Ectodermal cell (in vitro differentiated cells): ENCODE data around the gene TMEM132C.

ENCODE experiments used
- H3K27ac ChIP-seq: 2 replicates; pipeline ENCODE4 v1.7.0; 2013; ENCODE audit warnings: mild to moderate bottlenecking, low read depth, low read length; ENCODE audit not compliant: insufficient read depth, poor library complexity, severe bottlenecking
- H3K27me3 ChIP-seq: 2 replicates; pipeline ENCODE4 v1.7.0; 2013; ENCODE audit warnings: mild to moderate bottlenecking, low read length; ENCODE audit not compliant: insufficient read depth, control insufficient read depth, poor library complexity, severe bottlenecking
- H3K36me3 ChIP-seq: one replicate; pipeline ENCODE4 v1.7.0; 2013; ENCODE audit warnings: low read length; ENCODE audit not compliant: control insufficient read depth, insufficient read depth
- H3K4me1 ChIP-seq: one replicate; pipeline ENCODE4 v1.7.0; 2013; ENCODE audit warnings: low read length; ENCODE audit not compliant: control insufficient read depth, insufficient read depth
- H3K4me3 ChIP-seq: 2 replicates; pipeline ENCODE4 v1.7.0; 2013; ENCODE audit warnings: low read depth, low read length, control low read depth; ENCODE audit not compliant: insufficient read depth
- H3K9me3 ChIP-seq: 2 replicates; pipeline ENCODE4 v1.7.0; 2013; ENCODE audit warnings: mild to moderate bottlenecking, low read length, moderate library complexity; ENCODE audit not compliant: control insufficient read depth
- WGBS, 2 experiments: methylation state at CpG; one replicate each; pipeline ENCODE4 v1.1.7; 2013; ENCODE audit warnings: missing lambda C conversion rate in 2 of 2; 5-methylcytosine and 5-hydroxymethylcytosine counted together

The TMEM132C gene

DNA sequence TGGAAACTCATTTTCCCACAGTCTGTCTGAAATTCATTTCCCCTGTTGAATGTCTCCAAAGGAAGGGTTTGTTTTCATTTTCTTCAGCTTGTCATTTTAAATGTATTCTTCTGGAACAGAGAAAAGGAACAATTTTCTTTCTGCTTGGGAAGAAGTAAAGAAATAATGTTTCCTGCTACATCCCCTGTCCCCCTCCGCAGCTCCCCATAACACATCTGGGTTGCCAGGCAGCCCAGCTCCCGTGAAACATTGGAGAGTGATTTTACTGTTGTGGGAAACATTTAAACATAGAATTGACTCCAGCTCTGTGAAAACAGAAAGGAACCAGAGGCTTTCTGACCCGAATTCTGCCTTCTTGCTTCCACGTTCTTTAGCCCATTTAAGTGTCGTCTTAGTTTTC lies 159.5 kb downstream of the TMEM132C start:
- no peaks in the 10 kb centered on the region for H3K4me1 ChIP-seq
- no peaks in the 10 kb centered on the region for H3K27me3 ChIP-seq
- 93 to 95% methylated on average over 5 of the region's 5 CpGs for WGBS, 2 experiments
- H3K27ac ChIP-seq: no peak overlapping the region
- H3K36me3 ChIP-seq: no peaks in the 10 kb centered on the region
- no peaks in the 10 kb centered on the region for H3K9me3 ChIP-seq
- H3K4me3 ChIP-seq: no peak overlapping the region

DNA sequence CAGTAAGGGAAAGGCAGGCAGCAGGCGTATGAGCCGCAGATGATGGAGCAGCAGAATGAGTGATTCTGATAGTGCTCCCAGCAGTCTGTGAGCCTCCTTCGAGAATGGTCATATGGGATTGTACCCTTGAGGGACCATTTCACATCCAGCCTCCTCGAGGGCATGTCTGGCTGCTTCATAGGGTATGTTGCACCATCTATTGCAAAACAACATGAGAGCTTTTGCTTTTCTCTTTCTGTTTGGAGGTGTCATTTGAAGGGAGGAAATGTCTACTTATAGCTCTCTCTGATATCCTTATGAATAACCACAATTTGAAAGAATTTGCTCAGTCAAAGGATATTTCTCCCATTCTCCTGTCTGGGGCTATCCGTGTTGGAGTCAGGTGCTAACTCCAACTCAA lies 172.8 kb downstream of the TMEM132C start:
- Histone ChIP-seq H3K27ac (no peak overlapping the region), H3K36me3 (no peaks in the 10 kb centered on the region), H3K4me1 (no peaks in the 10 kb centered on the region), H3K4me3 (no peak overlapping the region), H3K27me3 (no peaks in the 10 kb centered on the region), H3K9me3 (no peaks in the 10 kb centered on the region)
- 92 to 98% methylated on average over 5 of the region's 5 CpGs for WGBS, 2 experiments

- WGBS, 2 experiments: 88 to 89% methylated on average over 2 of the region's 2 CpGs
Observed at GRCh38 chr12:128442096-128442495, 175.1 kb downstream of the TMEM132C start.

GRCh38 chr12:128444598-128444997 lies 177.6 kb downstream of the TMEM132C start:
- WGBS, 2 experiments: 90 to 95% methylated on average over 12 of the region's 12 CpGs
- no peaks in the 10 kb centered on the region for H3K9me3 ChIP-seq
- H3K36me3 ChIP-seq: no peaks in the 10 kb centered on the region
- no peaks in the 10 kb centered on the region for H3K27me3 ChIP-seq
- no peak overlapping the region for H3K4me3 ChIP-seq
- peaks cover 8% of the 10 kb centered on the region for H3K4me1 ChIP-seq
- H3K27ac ChIP-seq: no peak overlapping the region

More at GRCh38 chr12:128442096-128442495, 175.1 kb downstream of the TMEM132C start:
- H3K4me1 ChIP-seq: peaks cover 8% of the 10 kb centered on the region
- H3K9me3 ChIP-seq: no peaks in the 10 kb centered on the region
- H3K27ac ChIP-seq: no peak overlapping the region
- H3K27me3 ChIP-seq: no peaks in the 10 kb centered on the region
- H3K4me3 ChIP-seq: no peak overlapping the region
- no peaks in the 10 kb centered on the region for H3K36me3 ChIP-seq

- no peaks in the 10 kb centered on the region for H3K27me3 ChIP-seq
- no peaks in the 10 kb centered on the region for H3K9me3 ChIP-seq
- H3K4me1 ChIP-seq: peaks cover 8% of the 10 kb centered on the region
- H3K27ac ChIP-seq: no peak overlapping the region
- H3K4me3 ChIP-seq: no peak overlapping the region
- H3K36me3 ChIP-seq: no peaks in the 10 kb centered on the region
- 65 to 69% methylated on average over 12 to 13 of the region's 13 CpGs for WGBS, 2 experiments
Observed at GRCh38 chr12:128445415-128446127, 178.6 kb downstream of the TMEM132C start.

DNA sequence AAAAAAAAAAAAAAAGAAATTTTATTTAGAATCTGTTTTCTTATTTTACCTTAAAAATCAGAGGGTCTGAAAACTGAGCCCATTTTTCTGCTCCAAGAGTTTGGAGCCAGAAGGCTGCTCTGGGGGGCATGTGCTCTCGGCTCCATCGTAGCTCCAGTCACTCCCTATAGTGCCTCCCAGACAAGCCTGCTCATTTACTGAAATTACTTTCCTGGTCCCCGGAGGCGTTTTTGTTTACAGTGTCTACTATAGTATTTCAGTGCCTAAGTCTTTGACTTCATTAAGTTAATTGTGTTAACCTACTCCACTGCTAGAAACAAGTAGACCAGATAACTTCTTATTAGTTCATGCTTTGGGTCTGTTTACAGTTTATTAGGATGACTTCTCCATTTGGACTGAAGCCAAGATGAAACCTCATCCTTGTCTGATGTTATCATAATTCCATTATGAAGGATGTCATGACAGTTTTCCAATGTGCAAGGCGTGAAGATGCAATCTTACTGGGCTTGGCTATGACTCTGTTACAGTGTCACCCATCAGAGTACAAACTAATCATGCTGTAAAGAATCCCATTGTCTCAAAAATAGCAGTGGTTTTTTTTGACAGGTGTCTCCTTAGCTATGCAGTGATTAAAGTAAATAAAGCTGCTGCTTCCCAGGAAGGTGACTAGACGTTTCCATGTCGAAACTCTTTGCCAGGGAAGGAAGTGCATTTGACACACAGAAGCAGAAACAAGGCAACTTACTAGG lies 182.3 kb downstream of the TMEM132C start:
- 91% methylated on average over 5 to 7 of the region's 7 CpGs for WGBS, 2 experiments
- no peak overlapping the region for H3K27ac ChIP-seq
- H3K27me3 ChIP-seq: no peaks in the 10 kb centered on the region
- H3K9me3 ChIP-seq: no peaks in the 10 kb centered on the region
- H3K4me1 ChIP-seq: peaks cover 8% of the 10 kb centered on the region
- no peak overlapping the region for H3K4me3 ChIP-seq
- H3K36me3 ChIP-seq: no peaks in the 10 kb centered on the region

- Histone ChIP-seq H3K36me3 (no peaks in the 10 kb centered on the region), H3K9me3 (no peaks in the 10 kb centered on the region), H3K4me3 (no peak overlapping the region), H3K4me1 (peaks cover 3% of the 10 kb centered on the region), H3K27me3 (no peaks in the 10 kb centered on the region), H3K27ac (no peak overlapping the region)
- 94 to 98% methylated on average over 2 to 3 of the region's 3 CpGs for WGBS, 2 experiments
Observed at GRCh38 chr12:128450810-128451209, 183.8 kb downstream of the TMEM132C start.

DNA sequence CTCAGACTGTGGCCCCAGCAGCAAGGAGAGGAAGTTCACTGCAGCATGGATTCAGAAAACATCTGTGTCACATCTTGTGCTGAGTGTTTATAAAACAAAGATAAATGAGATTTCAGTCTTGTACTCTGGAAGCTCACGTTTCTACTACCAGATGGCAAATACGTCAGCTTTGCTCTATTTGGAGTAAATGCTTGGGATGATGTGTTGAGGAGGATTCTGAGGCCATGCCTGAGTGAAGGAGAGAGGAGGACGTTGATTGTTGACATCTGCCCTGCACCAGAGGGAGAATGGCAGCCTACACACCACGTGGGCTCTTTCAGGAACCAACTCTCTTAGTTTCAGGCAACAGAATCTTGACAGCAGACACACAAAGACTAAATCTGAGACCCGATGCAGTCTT lies 188.9 kb downstream of the TMEM132C start:
- H3K36me3 ChIP-seq: no peaks in the 10 kb centered on the region
- H3K27me3 ChIP-seq: no peaks in the 10 kb centered on the region
- no peak overlapping the region for H3K27ac ChIP-seq
- no peak overlapping the region for H3K4me3 ChIP-seq
- WGBS, 2 experiments: 74 to 78% methylated on average over 5 of the region's 5 CpGs
- no peaks in the 10 kb centered on the region for H3K9me3 ChIP-seq
- H3K4me1 ChIP-seq: peaks cover 14% of the 10 kb centered on the region

- Histone ChIP-seq H3K27me3 (no peaks in the 10 kb centered on the region), H3K27ac (no peak overlapping the region), H3K4me1 (peaks cover 14% of the 10 kb centered on the region), H3K36me3 (no peaks in the 10 kb centered on the region), H3K4me3 (no peak overlapping the region), H3K9me3 (no peaks in the 10 kb centered on the region)
- 100% methylated on average over 3 of the region's 3 CpGs; no CpG with 5 or more reads in 1 of the 2 experiments for WGBS, 2 experiments
Observed at GRCh38 chr12:128456922-128457321, 190.0 kb downstream of the TMEM132C start.

- 62 to 70% methylated on average over 8 of the region's 8 CpGs for WGBS, 2 experiments
- Histone ChIP-seq H3K27ac (no peak overlapping the region), H3K27me3 (no peaks in the 10 kb centered on the region), H3K36me3 (no peaks in the 10 kb centered on the region), H3K9me3 (peaks cover 2% of the 10 kb centered on the region), H3K4me3 (no peak overlapping the region), H3K4me1 (peaks cover 14% of the 10 kb centered on the region)
Observed at GRCh38 chr12:128458301-128458974, 191.5 kb downstream of the TMEM132C start.
